ENCODE measurements around the gene ZNF407.

Gene ZNF407

GRCh38 chr18:74921057-74921820, 323.6 kb downstream of the ZNF407 start:
- no peak for DNase-seq (ENCODE audit: low read depth in 1 of 2, low spot score in 1 of 2)
- in situ Hi-C loops (cut with HindIII; ENCODE audit: low pct_unique_long_range_greater_than_20kb, low sequenced_read_pairs) = no loop called here
- no peak for TF ChIP-seq JUND (IDR thresholded peaks at IDR 0.05; ENCODE audit: low read depth)

GRCh38 chr18:74926051-74926450, 328.4 kb downstream of the ZNF407 start:
- no peak for DNase-seq (ENCODE audit: low read depth in 1 of 2, low spot score in 1 of 2)
- in situ Hi-C loops (cut with HindIII; ENCODE audit: low pct_unique_long_range_greater_than_20kb, low sequenced_read_pairs) = no loop called here
- TF ChIP-seq JUND (IDR thresholded peaks at IDR 0.05; ENCODE audit: low read depth) = no peak

- no peak for TF ChIP-seq JUND (IDR thresholded peaks at IDR 0.05; ENCODE audit: low read depth)
- no peak for DNase-seq (ENCODE audit: low read depth in 1 of 2, low spot score in 1 of 2)
- in situ Hi-C loops (cut with HindIII; ENCODE audit: low pct_unique_long_range_greater_than_20kb, low sequenced_read_pairs) = no loop called here
These were observed 330.7 kb downstream of the ZNF407 start for GRCh38 chr18:74928194-74928968.

- no peak for DNase-seq (ENCODE audit: low read depth in 1 of 2, low spot score in 1 of 2)
- no peak for TF ChIP-seq JUND (IDR thresholded peaks at IDR 0.05; ENCODE audit: low read depth)
- in situ Hi-C loops (cut with HindIII; ENCODE audit: low pct_unique_long_range_greater_than_20kb, low sequenced_read_pairs) = no loop called here
These were observed 331.4 kb downstream of the ZNF407 start for GRCh38 chr18:74929110-74929509.

GRCh38 chr18:74930616-74931015, 332.9 kb downstream of the ZNF407 start:
- no peak for TF ChIP-seq JUND (IDR thresholded peaks at IDR 0.05; ENCODE audit: low read depth)
- no peak for DNase-seq (ENCODE audit: low read depth in 1 of 2, low spot score in 1 of 2)
- in situ Hi-C loops (cut with HindIII; ENCODE audit: low pct_unique_long_range_greater_than_20kb, low sequenced_read_pairs) = no loop called here

- TF ChIP-seq JUND (IDR thresholded peaks at IDR 0.05; ENCODE audit: low read depth) = no peak
- no peak for DNase-seq (ENCODE audit: low read depth in 1 of 2, low spot score in 1 of 2)
- in situ Hi-C loops (cut with HindIII; ENCODE audit: low pct_unique_long_range_greater_than_20kb, low sequenced_read_pairs) = no loop called here
These were observed 336.3 kb downstream of the ZNF407 start for GRCh38 chr18:74933930-74934329.

- no peak for TF ChIP-seq JUND (IDR thresholded peaks at IDR 0.05; ENCODE audit: low read depth)
- in situ Hi-C loops (cut with HindIII; ENCODE audit: low pct_unique_long_range_greater_than_20kb, low sequenced_read_pairs) = no loop called here
- no peak for DNase-seq (ENCODE audit: low read depth in 1 of 2, low spot score in 1 of 2)
These were observed 337.8 kb downstream of the ZNF407 start for GRCh38 chr18:74935434-74935833.

- in situ Hi-C loops (cut with HindIII; ENCODE audit: low pct_unique_long_range_greater_than_20kb, low sequenced_read_pairs) = no loop called here
- no peak for DNase-seq (ENCODE audit: low read depth in 1 of 2, low spot score in 1 of 2)
- TF ChIP-seq JUND (IDR thresholded peaks at IDR 0.05; ENCODE audit: low read depth) = no peak
These were observed 338.7 kb downstream of the ZNF407 start for GRCh38 chr18:74936343-74936742.

GRCh38 chr18:74937291-74937690, 339.6 kb downstream of the ZNF407 start:
- TF ChIP-seq JUND (IDR thresholded peaks at IDR 0.05; ENCODE audit: low read depth) = no peak
- no peak for DNase-seq (ENCODE audit: low read depth in 1 of 2, low spot score in 1 of 2)
- in situ Hi-C loops (cut with HindIII; ENCODE audit: low pct_unique_long_range_greater_than_20kb, low sequenced_read_pairs) = no loop called here

- in situ Hi-C loops (cut with HindIII; ENCODE audit: low pct_unique_long_range_greater_than_20kb, low sequenced_read_pairs) = no loop called here
- no peak for TF ChIP-seq JUND (IDR thresholded peaks at IDR 0.05; ENCODE audit: low read depth)
- DNase-seq (ENCODE audit: low read depth in 1 of 2, low spot score in 1 of 2) = no peak
These were observed 343.2 kb downstream of the ZNF407 start for GRCh38 chr18:74940856-74941255.

GRCh38 chr18:74942319-74942910, 344.7 kb downstream of the ZNF407 start:
- in situ Hi-C loops (cut with HindIII; ENCODE audit: low pct_unique_long_range_greater_than_20kb, low sequenced_read_pairs) = no loop called here
- no peak for DNase-seq (ENCODE audit: low read depth in 1 of 2, low spot score in 1 of 2)

GRCh38 chr18:74944676-74945075, 347.0 kb downstream of the ZNF407 start:
- TF ChIP-seq JUND (IDR thresholded peaks at IDR 0.05; ENCODE audit: low read depth) = no peak
- DNase-seq (ENCODE audit: low read depth in 1 of 2, low spot score in 1 of 2) = no peak

More at GRCh38 chr18:74942319-74942910, 344.7 kb downstream of the ZNF407 start:
- no peak for TF ChIP-seq JUND (IDR thresholded peaks at IDR 0.05; ENCODE audit: low read depth)

More at GRCh38 chr18:74944676-74945075, 347.0 kb downstream of the ZNF407 start:
- in situ Hi-C loops (cut with HindIII; ENCODE audit: low pct_unique_long_range_greater_than_20kb, low sequenced_read_pairs) = no loop called here
